ENCODE measurements around the gene CCNG2. TPM values are rescaled to one million over a fixed set of nuclear protein-coding genes. Genes with fewer than 3 reads are reported as not detected.

Gene CCNG2
- total and polyA plus RNA-seq, 10 of the 15 experiments (the other 5 are each of a cell fraction or from before 2014, with no cell fraction given) = 1.9 to 70.6 (median 5.9) TPM

DNA sequence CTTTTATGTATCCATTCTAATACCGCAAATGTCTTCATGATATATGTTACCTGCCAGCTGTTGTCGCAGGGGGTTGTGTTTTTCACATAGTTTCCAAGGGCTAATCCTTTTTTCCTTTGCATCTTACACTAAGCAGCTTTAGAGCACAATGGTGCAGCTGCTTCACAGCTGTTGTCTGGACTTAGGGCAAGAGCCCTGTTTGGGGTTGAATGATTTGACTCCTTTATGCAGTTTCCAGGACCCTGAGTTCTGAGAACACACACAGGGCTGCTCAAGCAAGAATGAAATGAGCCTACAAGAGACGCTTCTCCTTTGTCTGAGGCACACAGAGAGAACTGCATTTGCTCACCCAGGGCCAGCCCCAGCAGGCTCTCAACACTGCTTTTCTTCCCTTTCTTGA lies 20.2 kb downstream of the CCNG2 start:
- RAD21 ChIA-PET (ENCODE audit: unreplicated experiment) = no interaction called here
- CTCF ChIA-PET = interaction anchor here (1.6 to 3.9 kb wide), 2 partner anchors 26 to 82 kb away, joined by 6 to 18 read pairs; no protein-coding TSS in a partner anchor
- no peak for FAIRE-seq

DNA sequence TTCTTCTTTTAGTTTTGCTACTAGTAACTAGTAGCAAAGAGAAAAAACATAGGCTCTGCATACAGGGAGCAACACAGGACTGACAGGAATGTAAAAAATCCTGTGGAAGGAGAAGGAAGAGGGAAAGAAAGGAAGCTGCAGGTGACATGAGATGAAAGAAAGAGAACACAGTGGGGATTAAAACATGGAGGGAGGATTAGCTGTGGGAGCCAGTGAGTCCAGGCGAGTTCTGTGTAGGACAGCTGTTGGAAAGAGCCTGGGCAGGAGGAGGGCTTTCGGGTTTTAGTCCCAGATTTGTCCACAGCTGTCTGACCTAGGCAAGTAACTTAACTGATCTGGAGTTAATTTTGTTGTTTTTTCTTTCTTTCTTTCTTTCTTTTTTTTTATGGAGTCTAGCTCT lies 21.6 kb downstream of the CCNG2 start:
- CTCF ChIA-PET = interaction anchor here (3.9 to 4.0 kb wide), 2 partner anchors 25 to 83 kb away, joined by 18 read pairs; no protein-coding TSS in a partner anchor
- no peak overlapping the region for H3K9ac ChIP-seq (ENCODE audit: control insufficient read depth, insufficient read depth, low read length)
- TF ChIP-seq BRCA1 (IDR thresholded peaks at IDR 0.05; ENCODE audit: low read depth, low read length) = no peak
- no peak for TF ChIP-seq NFIC (IDR thresholded peaks at IDR 0.05; ENCODE audit: low read depth, low read length)
- DNase-seq (ENCODE audit: low read depth, low spot score) (no peak), FAIRE-seq (no peak), ATAC-seq (no peak)
- no peak overlapping the region for H3K27ac ChIP-seq (ENCODE audit: control insufficient read depth, insufficient read depth)
- H3K27me3 ChIP-seq (replicated peaks in 1 of 2; ENCODE audit: control insufficient read depth in 2 of 2, insufficient read depth in 2 of 2, low read length in 1 of 2) = no peaks in the 10 kb centered on the region; a peak in 2 of 4 replicates
- intact Hi-C loops (cut with micrococcal nuclease; ENCODE audit: unreplicated experiment) = no loop called here
- 65% methylated on average over 2 of the region's 2 CpGs for WGBS (ENCODE audit: insufficient coverage, insufficient replicate concordance, low lambda C conversion rate, missing lambda C conversion rate)
- in situ Hi-C loops (cut with MboI) = no loop called here
- no peak overlapping the region for H3K4me3 ChIP-seq
- H3K9me3 ChIP-seq (replicated peaks; ENCODE audit: control insufficient read depth, insufficient read depth, low read length) = no peaks in the 10 kb centered on the region
- no peak overlapping the region for H3K4me2 ChIP-seq (ENCODE audit: control insufficient read depth, insufficient read depth)
- no peak overlapping the region for H2AFZ ChIP-seq (ENCODE audit: control insufficient read depth, low read depth, low read length)
- no peaks in the 10 kb centered on the region for H3K79me2 ChIP-seq (ENCODE audit: control insufficient read depth, insufficient read depth, low read length)
- H3K4me1 ChIP-seq (ENCODE audit: control insufficient read depth, insufficient read depth, low read length) = no peaks in the 10 kb centered on the region
- H3K36me3 ChIP-seq (ENCODE audit: control insufficient read depth in 2 of 2, insufficient read depth in 2 of 2, low read length in 1 of 2) = no peaks in the 10 kb centered on the region
- POLR2A ChIA-PET = interaction anchor here (0.6 to 1.8 kb wide), 2 partner anchors 21 to 87 kb away, joined by 3 to 5 read pairs; no protein-coding TSS in a partner anchor
- no peaks in the 10 kb centered on the region for H4K20me1 ChIP-seq (ENCODE audit: control insufficient read depth, insufficient read depth)
- SMC1A ChIA-PET (ENCODE audit: uncharacterized antibody, unreplicated experiment) = interaction anchor here (0.8 to 0.9 kb wide), 2 partner anchors 10 to 23 kb away, joined by 3 to 4 read pairs; no protein-coding TSS in a partner anchor
- BruUV-seq (replicated peaks) = no TSS peak
- RAD21 ChIA-PET (ENCODE audit: unreplicated experiment) = interaction anchor here (0.6 to 1.4 kb wide), 2 partner anchors 16 to 25 kb away, joined by 3 to 4 read pairs; no protein-coding TSS in a partner anchor

More for the DNA sequence above, 20.2 kb downstream of the CCNG2 start:
- no peak for DNase-seq (ENCODE audit: low read depth, low spot score)
- Histone ChIP-seq H3K27ac (ENCODE audit: control insufficient read depth, insufficient read depth) (no peak overlapping the region), H2AFZ (ENCODE audit: control insufficient read depth, low read depth, low read length) (no peak overlapping the region), H3K79me2 (ENCODE audit: control insufficient read depth, insufficient read depth, low read length) (no peaks in the 10 kb centered on the region), H3K4me2 (ENCODE audit: control insufficient read depth, insufficient read depth) (no peak overlapping the region), H3K4me3 (no peak overlapping the region), H4K20me1 (ENCODE audit: control insufficient read depth, insufficient read depth) (no peaks in the 10 kb centered on the region), H3K9ac (ENCODE audit: control insufficient read depth, insufficient read depth, low read length) (no peak overlapping the region), H3K36me3 (ENCODE audit: control insufficient read depth in 2 of 2, insufficient read depth in 2 of 2, low read length in 1 of 2) (no peaks in the 10 kb centered on the region), H3K9me3 (replicated peaks; ENCODE audit: control insufficient read depth, insufficient read depth, low read length) (no peaks in the 10 kb centered on the region), H3K4me1 (ENCODE audit: control insufficient read depth, insufficient read depth, low read length) (no peaks in the 10 kb centered on the region), H3K27me3 (replicated peaks in 1 of 2; ENCODE audit: control insufficient read depth in 2 of 2, insufficient read depth in 2 of 2, low read length in 1 of 2) (no peaks in the 10 kb centered on the region; a peak in 1 of 4 replicates)
- WGBS (ENCODE audit: insufficient coverage, insufficient replicate concordance, low lambda C conversion rate, missing lambda C conversion rate) = 61% methylated on average over 3 of the region's 3 CpGs
- ChIA-PET SMC1A (ENCODE audit: uncharacterized antibody, unreplicated experiment) (interaction anchor here (1.1 to 1.2 kb wide), 2 partner anchors 9 to 13 kb away, joined by 3 read pairs; no protein-coding TSS in a partner anchor), POLR2A (interaction anchor here (1.3 kb wide), 1 partner anchor 16 kb away, joined by 4 read pairs; no protein-coding TSS in a partner anchor)
- ATAC-seq = no peak
- in situ Hi-C loops (cut with MboI) = no loop called here
- intact Hi-C loops (cut with micrococcal nuclease; ENCODE audit: unreplicated experiment) = no loop called here
- TF ChIP-seq PAX8 (IDR thresholded peaks at IDR 0.05) (no peak), STAT3 (IDR thresholded peaks at IDR 0.05; ENCODE audit: low read depth, low read length) (no peak), MEF2A (IDR thresholded peaks at IDR 0.05; ENCODE audit: insufficient read depth, low read depth, low read length) (no peak), NFYB (IDR thresholded peaks at IDR 0.05; ENCODE audit: insufficient read depth, low read depth, low read length) (no peak), MXI1 (IDR thresholded peaks at IDR 0.05; ENCODE audit: low read depth, low read length) (no peak), TCF7 (IDR thresholded peaks at IDR 0.05; ENCODE audit: borderline replicate concordance) (no peak), SREBF1 (IDR thresholded peaks at IDR 0.05; ENCODE audit: low read length) (no peak), SMARCA5 (IDR thresholded peaks at IDR 0.05) (no peak), MYB (IDR thresholded peaks at IDR 0.05; ENCODE audit: borderline replicate concordance, low read depth, low read length) (no peak), KLF5 (IDR thresholded peaks at IDR 0.05; ENCODE audit: partially characterized antibody) (no peak), YY1 (IDR thresholded peaks at IDR 0.05; ENCODE audit: low read depth, low read length) (no peak), EP300 (IDR thresholded peaks at IDR 0.05; ENCODE audit: borderline replicate concordance in 1 of 2, control insufficient read depth in 1 of 2, low read depth in 2 of 2, low read length in 2 of 2) (no peak), CEBPB (IDR thresholded peaks at IDR 0.05; ENCODE audit: borderline replicate concordance in 1 of 2, low read depth in 2 of 2, low read length in 2 of 2) (no peak), JUNB (IDR thresholded peaks at IDR 0.05) (no peak), TBL1XR1 (IDR thresholded peaks at IDR 0.05; ENCODE audit: low read depth, low read length) (no peak), YBX1 (IDR thresholded peaks at IDR 0.05) (no peak), DPF2 (IDR thresholded peaks at IDR 0.05) (no peak), BCL11A (IDR thresholded peaks at IDR 0.05; ENCODE audit: low read depth, low read length) (no peak), NR2F1 (conservative IDR thresholded peaks at IDR 0.05) (no peak)
- no TSS peak for BruUV-seq (replicated peaks)

Measured in GM12878 (cell line).